Mucosa of rectum (tissue), 2 donors: ENCODE results near the gene PAX9.
A peak's percentile ranks its signal among the peaks of the same experiment; 100 is the strongest.

Experiments
- H3K27ac ChIP-seq, 2 donors: one replicate each; pipeline ENCODE4 v1.7.0; 2013; ENCODE audit warnings: inconsistent platforms in 2 of 2, low read depth in 2 of 2, low read length in 2 of 2
- H3K27me3 ChIP-seq, 2 donors: one replicate each; pipeline ENCODE4 v1.7.0; 2013; ENCODE audit warnings: low read length in 2 of 2; ENCODE audit not compliant: control insufficient read depth in 2 of 2, insufficient read depth in 2 of 2
- H3K36me3 ChIP-seq, 2 donors: one replicate each; pipeline ENCODE4 v1.7.0; 2013; ENCODE audit warnings: low read length in 2 of 2; ENCODE audit not compliant: control insufficient read depth in 2 of 2, insufficient read depth in 2 of 2
- H3K4me1 ChIP-seq, 2 donors: one replicate each; pipeline ENCODE4 v1.7.0; 2013; ENCODE audit warnings: low read length in 2 of 2, mild to moderate bottlenecking in 1 of 2; ENCODE audit not compliant: control insufficient read depth in 2 of 2, insufficient read depth in 2 of 2
- H3K4me3 ChIP-seq, 2 donors: one replicate each; pipeline ENCODE4 v1.7.0; 2013; ENCODE audit warnings: low read length in 2 of 2
- H3K9ac ChIP-seq, 2 donors: one replicate each; pipeline ENCODE4 v1.7.0; 2013; ENCODE audit warnings: low read length in 2 of 2, low read depth in 1 of 2, mild to moderate bottlenecking in 1 of 2
- H3K9me3 ChIP-seq, 2 donors: one replicate each; pipeline ENCODE4 v1.7.0; 2013; ENCODE audit warnings: low read length in 2 of 2; ENCODE audit not compliant: control insufficient read depth in 2 of 2
- donor health status: healthy.
- donor health status: Normal muscosa, but diverticular disease.

Gene PAX9

GRCh38 chr14:36661506-36662257 is at the start of gene PAX9:
TSS of gene PAX9 (plus strand) at chr14:36661860. CDS start at chr14:36662090, 230 bp downstream.
- H3K36me3 ChIP-seq: no peaks in the 10 kb centered on the region
- peak within 1 kb of the TSS; percentile 54 to 72 for H3K4me3 ChIP-seq
- H3K9ac ChIP-seq: no peak within 1 kb of the TSS
- peaks cover 77 to 88% of the 10 kb centered on the region in 2 donors for H3K27me3 ChIP-seq
- H3K9me3 ChIP-seq: no peaks in the 10 kb centered on the region
- peaks cover 28 to 30% of the 10 kb centered on the region in 2 donors for H3K4me1 ChIP-seq
- H3K27ac ChIP-seq: no peak within 1 kb of the TSS

GRCh38 chr14:36617824-36618223 is 43.8 kb upstream of the PAX9 start:
- H3K9ac ChIP-seq: no peak overlapping the region
- no peak overlapping the region for H3K4me3 ChIP-seq
- H3K9me3 ChIP-seq: no peaks in the 10 kb centered on the region

GRCh38 chr14:36618641-36619040 is 43.0 kb upstream of the PAX9 start:
- H3K9ac ChIP-seq: no peak overlapping the region
- H3K9me3 ChIP-seq: no peaks in the 10 kb centered on the region
- H3K27ac ChIP-seq: no peak overlapping the region
- H3K4me3 ChIP-seq: no peak overlapping the region
- H3K27me3 ChIP-seq: no peaks in the 10 kb centered on the region
- H3K36me3 ChIP-seq: no peaks in the 10 kb centered on the region
- no peaks in the 10 kb centered on the region for H3K4me1 ChIP-seq

More at GRCh38 chr14:36617824-36618223, 43.8 kb upstream of the PAX9 start:
- Histone ChIP-seq H3K36me3 (no peaks in the 10 kb centered on the region), H3K4me1 (no peaks in the 10 kb centered on the region), H3K27me3 (no peaks in the 10 kb centered on the region), H3K27ac (no peak overlapping the region)

GRCh38 chr14:36619131-36619530 is 42.5 kb upstream of the PAX9 start:
- no peaks in the 10 kb centered on the region for H3K36me3 ChIP-seq

GRCh38 chr14:36619853-36620252 is 41.8 kb upstream of the PAX9 start:
- Histone ChIP-seq H3K36me3 (no peaks in the 10 kb centered on the region), H3K9ac (no peak overlapping the region), H3K4me3 (no peak overlapping the region), H3K27ac (no peak overlapping the region), H3K27me3 (no peaks in the 10 kb centered on the region), H3K9me3 (no peaks in the 10 kb centered on the region), H3K4me1 (no peaks in the 10 kb centered on the region)

More at GRCh38 chr14:36619131-36619530, 42.5 kb upstream of the PAX9 start:
- Histone ChIP-seq H3K4me1 (no peaks in the 10 kb centered on the region), H3K9ac (no peak overlapping the region), H3K27me3 (no peaks in the 10 kb centered on the region), H3K27ac (no peak overlapping the region), H3K9me3 (no peaks in the 10 kb centered on the region), H3K4me3 (no peak overlapping the region)

- H3K4me3 ChIP-seq: no peak overlapping the region
- H3K27ac ChIP-seq: no peak overlapping the region
- H3K9ac ChIP-seq: no peak overlapping the region
- H3K36me3 ChIP-seq: no peaks in the 10 kb centered on the region
- no peaks in the 10 kb centered on the region for H3K27me3 ChIP-seq
- H3K4me1 ChIP-seq: no peaks in the 10 kb centered on the region
- H3K9me3 ChIP-seq: no peaks in the 10 kb centered on the region
These were observed 36.6 kb upstream of the PAX9 start for GRCh38 chr14:36625014-36625413.

GRCh38 chr14:36625436-36625835 is 36.2 kb upstream of the PAX9 start:
- H3K9ac ChIP-seq: no peak overlapping the region
- H3K9me3 ChIP-seq: no peaks in the 10 kb centered on the region
- no peaks in the 10 kb centered on the region for H3K36me3 ChIP-seq
- no peaks in the 10 kb centered on the region for H3K4me1 ChIP-seq
- no peak overlapping the region for H3K27ac ChIP-seq
- H3K4me3 ChIP-seq: no peak overlapping the region
- no peaks in the 10 kb centered on the region for H3K27me3 ChIP-seq

GRCh38 chr14:36626151-36626550 is 35.5 kb upstream of the PAX9 start:
- Histone ChIP-seq H3K9ac (no peak overlapping the region), H3K9me3 (no peaks in the 10 kb centered on the region), H3K4me1 (no peaks in the 10 kb centered on the region), H3K27me3 (no peaks in the 10 kb centered on the region), H3K36me3 (no peaks in the 10 kb centered on the region), H3K4me3 (no peak overlapping the region), H3K27ac (no peak overlapping the region)

GRCh38 chr14:36627981-36628380 is 33.7 kb upstream of the PAX9 start:
- no peak overlapping the region for H3K9ac ChIP-seq
- H3K27me3 ChIP-seq: no peaks in the 10 kb centered on the region
- H3K27ac ChIP-seq: no peak overlapping the region
- H3K9me3 ChIP-seq: no peaks in the 10 kb centered on the region
- no peaks in the 10 kb centered on the region for H3K4me1 ChIP-seq
- H3K4me3 ChIP-seq: no peak overlapping the region
- H3K36me3 ChIP-seq: no peaks in the 10 kb centered on the region

- Histone ChIP-seq H3K27ac (no peak overlapping the region), H3K4me1 (no peaks in the 10 kb centered on the region), H3K9me3 (no peaks in the 10 kb centered on the region), H3K9ac (no peak overlapping the region), H3K27me3 (no peaks in the 10 kb centered on the region), H3K36me3 (no peaks in the 10 kb centered on the region), H3K4me3 (no peak overlapping the region)
These were observed 28.1 kb upstream of the PAX9 start for GRCh38 chr14:36633580-36633979.
